Measurements from ENCODE around the gene RBP4.
"Not testable (repeated sequence)": the region's sequence is repeated elsewhere in the genome, so short reads cannot be mapped to it uniquely, and the experiment has no call there.

RBP4 gene

DNA sequence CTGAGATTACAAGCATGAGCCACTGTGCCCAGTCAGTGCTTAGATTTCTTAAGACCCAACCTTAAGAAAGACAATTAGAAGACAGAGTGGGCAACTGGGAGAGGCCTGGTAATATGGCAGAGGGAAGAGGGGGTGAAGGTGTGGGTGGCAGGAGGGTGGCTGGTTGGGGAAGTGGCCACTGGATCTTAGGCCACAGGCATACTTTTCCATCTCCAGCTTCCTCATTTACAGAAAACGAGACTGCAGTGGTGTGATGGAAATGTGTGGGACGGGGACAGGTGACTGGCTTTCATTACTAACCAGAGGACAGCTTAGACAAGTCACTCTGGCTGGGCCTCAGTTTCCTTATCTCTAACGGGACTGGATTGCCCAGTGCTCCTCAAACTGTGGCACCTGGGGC is 35.6 kb downstream of the RBP4 start:
- no peak for DNase-seq

DNA sequence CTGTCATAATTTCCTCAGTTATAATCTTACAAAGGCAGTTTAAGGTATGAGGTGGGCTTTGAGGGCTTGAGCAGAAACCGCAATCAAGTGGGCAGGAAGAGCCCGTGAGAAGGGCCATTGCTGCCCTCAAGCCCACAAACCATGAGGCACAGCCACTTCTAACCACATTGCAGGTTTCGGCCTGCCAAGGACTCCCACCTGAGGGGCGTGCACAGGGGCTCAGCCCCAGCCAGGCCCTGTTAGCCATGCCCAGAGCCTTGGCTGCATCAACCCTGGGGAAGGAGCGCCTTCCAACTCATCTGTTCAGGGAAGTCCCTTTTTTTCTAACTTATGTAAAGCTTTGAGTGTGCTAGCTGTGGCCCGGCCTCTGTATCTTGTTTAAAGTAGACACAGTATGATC is 40.5 kb downstream of the RBP4 start:
- no peak for DNase-seq

DNA sequence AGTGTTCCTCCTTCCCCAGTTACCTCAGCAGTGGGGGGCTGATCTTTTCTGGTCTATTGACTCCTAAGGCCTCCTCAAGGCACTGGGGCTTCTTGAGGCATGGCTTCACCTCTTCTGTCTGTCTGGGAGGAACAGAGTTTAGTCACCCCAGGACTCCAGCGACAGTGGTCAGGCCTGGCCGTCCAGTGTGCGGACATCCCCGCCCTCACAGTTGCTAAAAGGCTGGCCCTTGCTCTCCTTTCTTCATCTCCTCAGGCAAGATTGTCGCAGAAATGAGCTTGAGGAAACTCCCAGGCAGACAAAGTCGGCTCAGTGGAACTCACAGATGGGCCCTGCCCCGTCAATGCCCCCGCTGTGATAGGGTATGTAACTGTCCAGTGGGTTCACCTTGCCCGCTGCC is 41.5 kb downstream of the RBP4 start:
- no peak for DNase-seq

DNA sequence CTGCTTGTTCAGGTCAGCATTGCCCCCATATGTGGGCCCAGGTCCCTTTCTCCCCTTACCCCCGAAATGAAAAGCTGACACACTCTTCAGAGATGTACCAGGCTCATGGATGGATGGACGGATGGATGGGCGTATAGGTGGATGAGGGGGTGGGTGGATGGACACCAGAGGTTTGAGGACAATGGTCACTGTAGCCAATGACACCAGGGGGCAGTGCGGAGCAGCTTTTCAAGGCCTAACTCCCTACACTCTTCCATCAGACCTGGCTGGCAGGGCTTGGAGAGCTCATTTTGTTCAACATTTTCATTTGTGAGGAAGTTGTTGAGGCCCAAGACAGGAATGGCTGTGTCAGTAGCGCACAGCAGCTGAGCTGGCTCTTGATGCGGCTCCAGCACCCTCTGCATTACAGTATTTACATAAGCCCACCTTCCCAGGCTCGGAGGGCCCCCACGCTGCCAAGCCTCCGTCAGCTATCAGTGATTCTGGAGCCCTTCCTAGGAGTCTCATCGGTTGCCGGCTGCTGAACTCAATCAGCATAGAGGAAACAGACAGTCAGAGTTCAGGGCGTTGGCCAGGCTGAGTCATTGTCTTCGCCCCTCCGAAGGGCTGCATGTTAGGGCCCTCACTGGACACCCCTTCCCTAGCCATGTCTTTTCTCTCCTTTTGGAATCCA is 46.1 kb downstream of the RBP4 start:
- DNase-seq = peak; percentile 63

DNA sequence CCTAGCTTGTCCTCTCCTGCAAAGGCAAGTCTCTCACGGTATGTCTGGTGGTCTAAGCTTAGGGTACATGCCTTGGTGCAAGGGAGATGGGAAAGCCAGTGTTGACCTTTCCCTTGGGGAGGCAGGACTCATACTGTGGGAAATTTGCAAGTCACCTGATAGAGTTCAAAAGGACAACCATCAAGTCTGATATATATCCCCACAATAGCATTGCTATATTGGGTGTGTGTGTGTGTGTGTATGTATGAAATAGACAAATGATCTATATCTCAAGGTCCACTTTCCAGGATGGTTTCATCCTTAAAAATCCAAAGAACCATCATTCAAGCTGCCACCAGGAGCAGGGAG is 46.7 kb downstream of the RBP4 start:
- no peak for DNase-seq

DNA sequence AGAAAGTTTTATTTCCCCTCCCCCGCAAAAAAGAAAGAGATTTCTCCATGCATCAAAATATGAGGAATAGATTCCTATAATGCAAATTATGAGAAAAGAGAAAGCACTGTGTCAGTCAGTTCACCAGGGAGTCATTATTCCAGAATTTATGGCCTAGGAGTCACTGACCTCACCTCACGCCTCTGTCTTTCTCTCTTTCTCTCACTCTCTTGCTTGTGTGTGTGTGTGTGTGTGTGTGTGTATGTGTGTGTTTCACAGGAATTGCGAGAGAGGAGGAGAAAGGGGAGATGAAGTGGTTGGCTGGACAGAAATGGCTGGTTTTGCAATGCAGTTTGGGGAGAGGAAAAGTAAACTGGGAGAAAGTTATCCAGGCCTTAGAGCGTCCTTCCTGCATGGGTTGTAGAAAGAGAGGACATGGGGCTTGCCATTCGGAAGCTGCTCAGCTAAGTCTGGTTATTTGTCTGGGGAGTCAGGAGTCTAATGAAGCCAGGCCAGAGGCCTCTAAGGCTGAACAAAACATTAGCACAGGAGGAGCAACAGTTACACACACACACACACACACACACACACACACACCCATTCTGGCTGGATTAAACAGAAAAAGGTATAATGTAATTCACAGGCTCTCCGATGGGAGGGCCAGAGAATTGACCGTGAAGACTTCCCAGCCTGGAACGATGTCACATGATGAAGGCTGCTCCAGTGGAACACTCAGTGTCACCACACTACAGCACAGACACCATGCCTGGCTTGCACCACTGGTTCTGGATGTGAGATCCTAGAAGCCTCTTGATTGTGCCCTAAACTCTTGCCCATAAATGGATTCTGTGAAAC is 47.3 kb downstream of the RBP4 start:
- no peak for DNase-seq

DNA sequence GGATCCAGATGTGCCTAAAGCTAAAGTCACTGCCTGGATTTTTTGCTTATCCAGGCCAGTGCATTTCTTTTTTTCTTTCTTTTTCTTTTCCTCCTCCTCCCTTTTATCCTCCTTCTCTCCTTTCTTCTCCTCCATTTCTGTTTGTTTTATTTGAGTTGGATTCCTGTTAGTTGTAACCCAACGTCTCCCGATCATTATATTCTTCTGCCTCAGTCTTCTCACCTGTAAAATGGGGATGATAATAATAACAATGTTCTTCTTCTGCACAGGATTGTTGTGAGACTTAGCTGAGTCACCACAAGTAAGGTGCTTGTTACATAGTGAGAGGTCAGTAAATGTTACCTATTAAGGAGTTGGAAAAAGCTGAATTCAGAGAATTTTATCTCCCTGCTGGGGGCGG is 48.3 kb downstream of the RBP4 start:
- DNase-seq = no peak

DNA sequence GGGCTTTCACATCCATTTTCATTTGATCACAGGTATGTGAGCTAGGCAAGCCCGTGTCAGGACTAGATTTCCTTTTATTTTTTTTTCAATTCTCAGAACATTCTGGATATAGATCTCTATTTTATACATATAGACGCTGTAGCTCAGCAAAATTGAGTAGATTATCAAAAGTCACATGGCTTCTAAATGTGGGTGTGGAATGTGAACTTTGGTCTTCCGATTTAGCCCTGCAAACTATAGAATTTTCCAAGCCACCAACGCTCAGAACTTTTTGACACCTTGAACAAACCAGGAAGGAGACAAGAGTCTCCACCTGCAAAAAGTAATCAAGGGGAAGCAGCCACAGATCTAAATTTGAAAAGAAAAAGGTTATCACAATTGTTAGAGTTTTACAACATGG is 50.4 kb downstream of the RBP4 start:
- DNase-seq = no peak

DNA sequence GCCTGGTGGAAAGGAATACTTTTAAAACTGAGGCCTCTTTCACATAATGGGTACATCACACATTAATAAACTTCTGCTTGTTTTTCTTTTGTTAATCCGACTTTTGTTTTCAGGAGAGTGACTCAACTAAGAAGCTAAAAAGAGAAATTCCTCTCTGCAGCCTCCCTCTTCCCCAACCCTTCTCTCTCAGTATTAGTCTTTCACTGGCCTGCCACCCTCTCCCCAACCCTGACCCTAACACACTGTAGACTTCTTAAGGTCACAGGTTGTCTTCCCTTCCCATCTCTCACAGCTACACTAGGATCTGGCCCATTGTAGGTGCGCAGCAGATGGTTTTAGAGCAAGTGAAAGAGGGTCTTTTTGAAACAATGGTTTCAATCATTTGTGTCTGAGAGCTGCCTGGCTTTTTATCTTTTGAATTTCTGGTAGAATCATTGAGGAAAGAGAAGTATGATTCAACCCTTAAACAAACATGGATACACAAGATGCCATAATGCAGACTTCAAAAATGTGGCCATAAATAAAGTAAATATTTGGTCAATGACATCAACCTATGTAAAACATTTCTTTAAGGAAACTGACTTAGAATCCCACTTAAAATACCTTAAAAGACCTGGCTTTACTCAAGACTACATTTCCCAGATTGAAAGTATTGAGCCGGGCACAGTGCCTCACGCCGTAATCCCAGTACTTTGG is 52.5 kb downstream of the RBP4 start:
- DNase-seq = peak; percentile 9

DNA sequence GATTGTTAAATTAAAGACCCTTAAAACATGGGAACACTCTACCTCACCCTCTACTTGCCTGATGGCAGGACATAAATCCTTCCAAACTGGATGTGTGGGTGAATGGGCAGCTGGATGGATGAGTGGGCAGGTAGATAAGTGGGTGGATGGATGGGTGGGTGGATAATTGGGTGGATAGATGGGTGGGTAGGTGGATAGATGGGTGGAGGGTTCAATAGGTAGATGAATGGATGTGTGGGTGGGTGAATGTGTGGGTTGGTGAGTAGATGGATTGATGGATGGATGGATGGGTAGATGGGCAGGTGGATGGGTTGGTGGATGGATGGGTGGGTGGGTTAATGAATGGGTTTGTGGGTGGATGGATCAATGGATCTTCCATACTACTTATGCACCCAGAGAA is 53.5 kb downstream of the RBP4 start:
- DNase-seq = no peak

DNA sequence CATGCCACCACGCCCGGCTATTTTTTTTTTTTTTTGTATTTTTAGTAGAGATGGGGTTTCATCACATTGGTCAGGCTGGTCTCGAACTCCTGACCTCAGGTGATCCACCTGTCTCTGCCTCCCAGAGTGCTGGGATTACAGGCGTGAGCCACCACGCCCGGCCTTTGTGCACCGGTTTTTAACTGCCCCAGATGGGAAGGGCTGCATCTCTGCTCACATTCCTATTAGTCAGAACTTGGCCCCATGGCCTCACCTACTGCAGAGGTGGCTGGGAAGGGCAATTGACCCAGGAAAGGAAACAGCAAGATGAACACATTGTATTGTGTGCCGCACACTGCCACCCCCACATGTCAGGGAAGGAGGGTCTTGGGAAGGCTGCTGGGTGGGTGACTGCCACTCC is 54.0 kb downstream of the RBP4 start:
- not testable (repeated sequence) for DNase-seq

DNA sequence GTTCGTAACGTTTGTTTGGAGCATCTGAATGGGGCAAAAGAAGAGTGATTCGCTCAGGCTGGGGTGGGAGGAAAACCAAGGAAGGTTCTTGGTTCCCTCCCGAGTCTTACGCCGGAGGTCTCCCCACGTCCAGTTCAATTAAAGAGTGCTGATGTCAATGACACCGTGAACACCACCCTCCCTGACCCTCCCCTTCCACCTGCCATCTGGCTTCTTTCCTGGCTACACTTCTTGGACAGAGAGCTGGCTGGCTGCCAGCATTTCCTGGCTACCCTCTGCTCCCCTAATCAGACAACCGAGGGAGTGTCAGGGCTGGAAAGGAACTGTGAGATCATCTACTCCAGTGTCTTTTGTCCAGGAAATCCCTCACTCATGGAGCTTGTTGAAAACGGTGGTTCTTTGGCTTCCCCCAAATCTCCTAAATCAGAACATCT is 58.7 kb downstream of the RBP4 start:
- peak; percentile 69 for DNase-seq
